ENCODE data around the gene RASA2.
A peak's percentile ranks its signal among the peaks of the same experiment; 100 is the strongest.
"Not testable (repeated sequence)": the region's sequence is repeated elsewhere in the genome, so short reads cannot be mapped to it uniquely, and the experiment has no call there.

RASA2 gene

GRCh38 chr3:141498598-141499223 is 11.9 kb downstream of the RASA2 start:
- DNase-seq, result peak; percentile 92

- DNase-seq, result peak in 1 of 2 donors; percentile 28
These were observed 12.5 kb downstream of the RASA2 start for GRCh38 chr3:141499284-141499683.

- DNase-seq, result no peak
These were observed 13.1 kb downstream of the RASA2 start for GRCh38 chr3:141499965-141500364.

- DNase-seq, result no peak
These were observed 13.6 kb downstream of the RASA2 start for GRCh38 chr3:141500397-141500796.

- DNase-seq, result no peak
These were observed 18.3 kb downstream of the RASA2 start for GRCh38 chr3:141505166-141505565.

DNA sequence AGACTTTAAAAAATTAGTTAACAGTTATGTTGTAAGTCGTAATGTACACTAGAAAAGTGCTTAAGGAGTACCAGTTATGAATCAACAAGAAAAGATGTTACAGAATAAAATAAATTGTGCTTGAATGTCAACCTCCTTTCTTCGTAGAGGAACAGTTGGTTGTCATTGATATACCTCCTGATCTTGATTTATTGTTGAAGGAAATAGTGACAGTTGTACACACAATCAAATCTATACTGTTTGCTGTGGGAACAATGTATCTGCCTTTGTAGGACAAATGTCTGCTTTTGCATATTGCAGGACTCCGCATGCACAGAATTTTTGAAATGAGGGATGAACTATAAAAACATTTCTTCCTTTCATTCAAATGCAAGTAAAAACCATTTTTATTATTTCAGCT is 19.2 kb downstream of the RASA2 start:
- DNase-seq, result no peak

DNA sequence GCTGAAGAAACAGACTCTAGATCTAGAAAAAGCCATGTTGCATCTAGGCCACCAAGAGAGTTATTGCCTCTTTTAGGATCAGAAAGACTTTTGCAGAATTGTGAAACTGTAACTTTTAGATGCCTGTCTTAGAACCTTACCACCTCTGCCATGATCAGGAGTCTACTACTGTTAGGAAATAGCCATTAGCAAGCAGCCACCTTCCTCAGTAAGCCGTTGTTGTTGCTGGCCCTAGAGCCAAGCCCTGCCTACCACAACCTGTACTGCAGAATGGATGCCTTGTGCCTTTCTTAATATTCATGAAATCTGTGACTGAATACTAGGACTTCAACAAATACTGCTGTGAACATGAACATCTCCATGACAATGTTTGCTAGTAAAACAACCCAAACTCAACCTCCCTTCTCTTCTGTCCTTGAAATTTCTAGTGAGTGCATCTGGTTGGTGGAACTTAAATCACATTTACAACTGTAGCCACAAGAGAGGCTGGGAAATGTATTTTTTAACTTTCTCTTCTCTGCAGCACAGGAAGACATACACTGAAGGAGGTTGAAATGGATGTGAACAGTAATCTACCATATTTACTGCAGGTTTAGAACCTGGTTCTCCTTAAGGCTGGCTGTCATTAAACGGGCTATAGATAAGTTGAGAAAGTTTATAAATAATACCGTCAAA is 20.7 kb downstream of the RASA2 start:
- no peak for DNase-seq

DNA sequence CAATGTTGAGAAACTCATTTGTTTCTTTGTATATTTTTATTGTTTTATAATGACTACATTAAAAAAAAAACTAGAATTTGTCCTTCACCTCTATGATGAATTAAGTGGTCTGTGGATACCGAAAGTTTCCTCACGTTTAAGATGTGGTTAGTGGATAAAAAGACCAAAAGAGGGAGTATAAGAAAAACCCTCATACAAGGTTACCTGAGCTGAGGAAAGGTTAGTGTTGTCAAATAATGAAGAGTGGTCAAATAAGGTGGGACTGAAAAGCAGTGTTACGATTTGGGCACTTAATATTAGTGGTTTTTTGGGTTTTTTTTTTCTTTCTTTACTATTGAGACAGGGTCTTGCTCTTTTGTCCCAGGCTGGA is 21.2 kb downstream of the RASA2 start:
- no peak for DNase-seq

DNA sequence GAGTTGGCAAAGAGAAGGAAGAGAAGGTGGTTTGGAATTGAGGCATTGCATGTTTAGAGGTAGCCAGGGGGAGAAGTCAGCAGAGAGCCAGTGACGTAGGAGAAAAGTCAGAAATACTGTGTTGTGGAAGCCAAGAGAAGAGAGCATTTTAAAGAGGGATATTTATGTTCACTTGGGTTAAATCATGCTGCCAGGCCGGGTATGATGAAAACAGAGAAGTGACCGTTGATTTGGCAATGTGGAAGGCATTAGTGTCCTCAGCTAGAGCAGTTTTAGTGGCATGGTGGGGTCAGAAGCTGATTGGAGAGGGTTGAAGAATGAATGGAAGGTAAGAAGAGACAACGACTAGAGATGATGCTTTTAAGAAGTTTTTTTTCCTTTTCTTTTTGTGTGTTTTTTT is 24.5 kb downstream of the RASA2 start:
- no peak for DNase-seq

DNA sequence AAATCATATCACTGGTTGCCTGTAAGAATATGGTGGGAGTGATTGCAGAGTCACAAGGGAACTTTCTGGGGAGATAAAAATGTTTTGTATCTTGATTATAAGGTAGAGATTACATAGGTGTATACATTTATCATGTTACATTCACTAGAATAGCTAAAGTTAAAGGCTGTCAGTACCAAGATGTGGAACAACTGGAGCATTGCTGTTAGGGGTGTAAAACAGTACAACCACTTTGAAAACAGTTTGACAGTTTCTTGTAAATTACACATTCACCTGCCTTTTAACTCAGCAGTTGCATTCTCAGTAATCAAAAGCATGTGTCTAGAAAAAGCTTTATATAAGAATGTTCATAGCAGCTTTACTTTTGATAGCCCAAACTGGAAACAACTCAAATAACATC is 27.6 kb downstream of the RASA2 start:
- DNase-seq, result no peak

DNA sequence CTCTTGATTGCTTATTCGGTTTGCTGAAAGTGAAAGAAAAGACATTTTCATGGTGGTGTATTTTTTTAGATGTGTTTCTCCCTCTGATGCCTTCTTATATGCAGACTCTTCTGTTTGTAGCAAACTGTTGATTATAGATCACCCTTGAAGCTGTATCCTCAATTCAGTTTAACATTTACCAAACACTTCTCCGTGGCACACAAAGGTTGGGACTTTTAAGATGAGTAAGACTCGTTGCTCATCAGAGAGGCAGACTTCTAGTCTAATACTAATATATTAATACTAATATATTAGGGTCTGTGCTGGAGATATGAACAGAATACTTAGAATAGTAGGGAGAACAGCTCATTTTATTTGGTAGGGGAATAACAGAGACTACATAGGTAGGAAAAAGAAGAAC is 32.8 kb downstream of the RASA2 start:
- no peak for DNase-seq

- DNase-seq, result no peak
These were observed 35.0 kb downstream of the RASA2 start for GRCh38 chr3:141521781-141522180.

GRCh38 chr3:141523615-141524375 is 37.0 kb downstream of the RASA2 start:
- DNase-seq, result no peak

- DNase-seq, result no peak
These were observed 38.2 kb downstream of the RASA2 start for GRCh38 chr3:141524988-141525387.

DNA sequence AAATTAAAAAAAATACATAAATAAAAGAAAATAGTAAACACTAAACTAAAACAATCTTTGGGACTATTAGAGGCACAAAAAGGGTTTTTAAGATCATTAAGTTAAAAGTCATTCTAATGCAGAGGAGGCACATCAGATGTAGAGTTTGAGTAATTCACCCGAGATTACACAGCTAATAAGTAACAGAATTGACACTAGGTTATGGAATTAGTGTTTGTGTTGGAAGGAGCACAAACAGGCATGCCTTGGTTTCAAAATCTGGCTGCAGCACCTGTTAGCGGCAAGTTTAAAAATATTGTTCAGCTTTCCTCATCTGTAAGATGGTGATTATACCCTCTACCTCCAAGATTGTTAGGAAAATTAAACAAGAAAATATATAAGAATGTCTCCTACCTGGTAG is 39.0 kb downstream of the RASA2 start:
- DNase-seq, result no peak

- no peak for DNase-seq
These were observed 39.9 kb downstream of the RASA2 start for GRCh38 chr3:141526709-141527108.

DNA sequence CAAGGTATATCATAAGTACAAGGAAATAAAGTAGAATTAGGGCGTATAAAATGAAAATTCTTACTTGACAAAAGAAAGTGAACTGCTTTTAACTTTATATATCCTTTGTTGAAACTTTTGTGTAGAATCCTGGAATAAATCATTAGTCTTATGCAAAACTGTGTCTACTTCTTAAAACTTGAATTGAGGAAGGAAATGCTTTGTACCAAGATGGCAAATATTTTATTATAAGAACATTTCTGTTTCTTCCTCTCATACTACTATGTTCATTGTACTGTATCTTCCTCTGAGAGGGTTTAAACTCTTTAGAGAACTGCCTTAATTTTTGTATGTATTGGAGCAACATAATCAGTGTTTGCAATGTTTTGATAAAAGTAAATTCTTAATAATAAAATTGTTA is 42.0 kb downstream of the RASA2 start:
- no peak for DNase-seq

DNA sequence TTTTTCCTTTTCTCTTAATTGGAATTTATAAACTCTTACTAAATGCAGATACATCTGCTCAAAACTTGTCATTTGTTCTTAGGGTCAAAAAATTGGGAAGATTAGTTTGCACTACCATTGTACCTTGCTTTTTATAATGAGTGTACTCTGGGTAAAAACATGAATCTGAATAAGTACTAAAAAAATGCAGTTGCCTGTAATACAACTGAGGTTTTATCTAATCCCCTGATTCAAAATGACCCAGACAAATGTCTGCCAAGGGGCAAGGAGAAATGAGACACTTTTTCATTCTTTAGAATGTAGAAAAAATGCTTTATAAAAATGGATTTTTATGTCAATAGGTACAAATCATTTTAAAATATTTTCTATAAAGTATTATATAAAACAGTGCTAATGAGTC is 42.4 kb downstream of the RASA2 start:
- DNase-seq, result no peak

DNA sequence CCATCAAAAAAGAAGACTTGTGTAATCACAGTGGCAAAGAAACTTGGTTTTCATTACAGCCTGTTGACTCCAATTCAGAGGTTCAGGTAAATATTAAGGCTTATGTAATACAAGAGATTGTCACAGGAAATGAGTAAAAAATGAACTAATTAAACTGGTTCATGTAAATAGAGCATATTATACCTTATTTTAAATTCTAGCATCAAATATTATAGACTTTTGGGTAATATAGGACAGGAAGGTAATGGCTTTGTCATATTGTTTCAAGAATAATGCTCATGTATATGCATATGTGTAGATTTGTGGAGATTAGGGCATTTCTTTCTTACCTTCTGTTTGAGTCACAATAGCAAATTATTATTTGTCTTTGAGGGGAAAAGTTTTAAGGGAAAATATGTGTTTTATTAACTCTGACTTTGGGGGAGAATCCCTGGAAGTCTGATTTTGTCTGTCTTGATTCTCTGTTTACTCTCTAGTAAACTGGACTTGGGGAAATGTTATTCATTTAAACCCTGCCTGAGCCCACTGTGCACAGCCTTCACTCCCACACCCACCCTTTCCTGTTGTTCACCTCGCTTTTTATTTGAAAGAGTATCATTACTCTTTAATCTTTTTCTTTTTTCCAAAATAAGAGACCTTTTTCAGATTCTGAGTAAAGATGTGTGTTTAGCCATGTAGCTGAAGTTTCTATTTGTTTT is 43.0 kb downstream of the RASA2 start:
- peak; percentile 9 to 35 for DNase-seq

DNA sequence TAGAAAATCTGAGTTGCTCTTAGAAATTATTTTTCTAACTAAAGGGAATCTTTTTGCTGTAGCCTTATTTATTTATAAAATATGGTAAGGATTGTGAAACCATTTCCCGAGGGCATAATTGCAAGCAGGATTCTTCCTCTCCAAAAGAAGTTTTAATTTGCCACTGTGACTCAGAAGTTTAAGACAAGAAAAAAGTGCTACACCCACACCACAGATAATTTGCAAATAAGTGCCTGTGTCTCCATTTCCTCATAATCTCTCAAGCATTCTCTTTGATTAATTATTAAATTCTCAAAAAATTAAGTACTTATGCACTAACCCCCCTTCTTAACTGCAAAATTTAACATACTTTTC is 43.6 kb downstream of the RASA2 start:
- DNase-seq, result peak in 1 of 2 donors; percentile 18

- no peak for DNase-seq
These were observed 45.8 kb downstream of the RASA2 start for GRCh38 chr3:141532609-141533008.

GRCh38 chr3:141536017-141536416 is 49.2 kb downstream of the RASA2 start:
- not testable (repeated sequence) for DNase-seq

DNA sequence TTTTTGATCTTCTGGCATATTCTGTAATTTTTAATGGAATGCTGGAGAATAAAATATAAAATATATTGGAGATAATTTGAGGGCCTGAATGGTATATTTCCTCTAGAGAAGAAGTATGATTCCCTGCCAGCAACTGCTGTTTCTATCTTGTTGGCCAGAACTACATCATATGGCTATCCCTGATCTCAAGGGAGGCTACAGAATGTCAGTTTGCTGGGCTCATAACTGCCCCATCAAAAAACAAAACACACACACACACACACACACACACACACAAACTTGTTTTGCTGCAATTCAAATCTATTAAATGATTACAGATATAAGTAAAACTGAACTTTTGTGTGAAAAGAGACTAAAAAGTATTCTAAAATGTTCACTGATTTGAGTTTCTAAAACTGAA is 51.0 kb downstream of the RASA2 start:
- no peak for DNase-seq

Data from CD4-positive, alpha-beta T cell treated with Interleukin-1 beta for 1 hour (primary cell).